Trophoblast cell (in vitro differentiated cells and primary cell): Measurements from ENCODE around the gene BROX. TPM values are rescaled to one million over a fixed set of nuclear protein-coding genes. Genes with fewer than 3 reads are reported as not detected.
"Not testable (repeated sequence)": the region's sequence is repeated elsewhere in the genome, so short reads cannot be mapped to it uniquely, and the experiment has no call there.

Experiments
- DNase-seq, 2 donors: peaks; one replicate each; pipeline ENCODE4 v3.0.0-alpha.2; 2016
- H2AFZ ChIP-seq: 2 replicates; pipeline ENCODE4 v1.6.1; 2013; ENCODE audit warnings: low read length, moderate library complexity, mild to moderate bottlenecking; ENCODE audit not compliant: insufficient read depth, poor library complexity
- H2AK5ac ChIP-seq: 2 replicates; pipeline ENCODE4 v1.6.1; 2013; ENCODE audit warnings: mild to moderate bottlenecking, low read length
- H2BK120ac ChIP-seq: 2 replicates; pipeline ENCODE4 v1.6.1; 2013; ENCODE audit warnings: low read length, mild to moderate bottlenecking, moderate library complexity; ENCODE audit not compliant: insufficient read depth, poor library complexity
- H2BK12ac ChIP-seq: 2 replicates; pipeline ENCODE4 v1.6.1; 2013; ENCODE audit warnings: mild to moderate bottlenecking, low read length, moderate library complexity
- H2BK5ac ChIP-seq: 2 replicates; pipeline ENCODE4 v1.6.1; 2013; ENCODE audit warnings: low read length, low read depth, moderate library complexity, mild to moderate bottlenecking; ENCODE audit not compliant: poor library complexity
- H3K14ac ChIP-seq: 2 replicates; pipeline ENCODE4 v1.6.1; 2013; ENCODE audit warnings: mild to moderate bottlenecking, low read length
- H3K18ac ChIP-seq: 2 replicates; pipeline ENCODE4 v1.6.1; 2013; ENCODE audit warnings: mild to moderate bottlenecking, low read length
- H3K23ac ChIP-seq: 2 replicates; pipeline ENCODE4 v1.6.1; 2013; ENCODE audit warnings: low read length
- H3K27ac ChIP-seq: 2 replicates; pipeline ENCODE4 v1.5.1; 2013; ENCODE audit warnings: low read depth, mild to moderate bottlenecking, inconsistent platforms, low read length, moderate library complexity
- H3K27me3 ChIP-seq: 2 replicates; pipeline ENCODE4 v1.6.1; 2013; ENCODE audit warnings: inconsistent platforms, mild to moderate bottlenecking, low read length, moderate library complexity; ENCODE audit not compliant: insufficient read depth
- H3K36me3 ChIP-seq, 2 experiments: 1 replicate in 1 of 2; 2 replicates in 1 of 2; pipeline ENCODE4 v1.6.1; 2013; ENCODE audit warnings: low read length in 2 of 2, mild to moderate bottlenecking in 2 of 2, moderate library complexity in 1 of 2; ENCODE audit not compliant: insufficient read depth in 2 of 2, control insufficient read depth in 1 of 2
- H3K4ac ChIP-seq: 2 replicates; pipeline ENCODE4 v1.6.1; 2013; ENCODE audit warnings: low read depth, mild to moderate bottlenecking, low read length, moderate library complexity
- H3K4me1 ChIP-seq, 2 experiments: 1 replicate in 1 of 2; 2 replicates in 1 of 2; pipeline ENCODE4 v1.6.1; 2013; ENCODE audit warnings: low read length in 2 of 2, mild to moderate bottlenecking in 2 of 2, moderate library complexity in 1 of 2; ENCODE audit not compliant: insufficient read depth in 2 of 2, control insufficient read depth in 1 of 2
- H3K4me2 ChIP-seq: 2 replicates; pipeline ENCODE4 v1.6.1; 2013; ENCODE audit warnings: inconsistent platforms, mild to moderate bottlenecking, low read length, moderate library complexity
- H3K4me3 ChIP-seq: 2 replicates; pipeline ENCODE4 v1.5.1; 2013; ENCODE audit warnings: mild to moderate bottlenecking, low read depth, low read length, inconsistent platforms
- H3K79me1 ChIP-seq: one replicate; pipeline ENCODE4 v1.6.1; 2013; ENCODE audit warnings: low read length
- H3K79me2 ChIP-seq: 2 replicates; pipeline ENCODE4 v1.6.1; 2013; ENCODE audit warnings: low read length, mild to moderate bottlenecking; ENCODE audit not compliant: control insufficient read depth, insufficient read depth, poor library complexity
- H3K9ac ChIP-seq: 2 replicates; pipeline ENCODE4 v1.6.1; 2013; ENCODE audit warnings: mild to moderate bottlenecking, low read length
- H3K9me3 ChIP-seq: 2 replicates; pipeline ENCODE4 v1.6.1; 2013; ENCODE audit warnings: low read depth, mild to moderate bottlenecking, control low read depth, inconsistent platforms, low read length; ENCODE audit not compliant: insufficient read depth
- H4K12ac ChIP-seq: 2 replicates; pipeline ENCODE4 v1.6.1; 2013; ENCODE audit warnings: low read depth, mild to moderate bottlenecking, low read length, moderate library complexity
- H4K8ac ChIP-seq: 2 replicates; pipeline ENCODE4 v1.6.1; 2013; ENCODE audit warnings: low read depth, mild to moderate bottlenecking, low read length, moderate library complexity
- H4K91ac ChIP-seq: one replicate; pipeline ENCODE4 v1.6.1; 2013; ENCODE audit warnings: low read depth, mild to moderate bottlenecking, low read length, moderate library complexity
- WGBS: extraction: QIAGEN DNeasy Blood & Tissue Kit; methylation state at CpG from one replicate; pipeline ENCODE4 v1.1.7; 2013; ENCODE audit warnings: missing lambda C conversion rate; ENCODE audit not compliant: insufficient read length, insufficient coverage; ENCODE audit errors: extremely low coverage; 5-methylcytosine and 5-hydroxymethylcytosine counted together
- polyA plus RNA-seq: library from polyadenylated mRNA; stranded (reverse); fragments of 200-250 nt; gene quantifications from 2 replicates; pipeline ENCODE4 v1.2.3, GENCODE V29; 2013

BROX gene
- polyA plus RNA-seq, result 21.0 and 22.1 TPM in 2 replicates

- Histone ChIP-seq H4K8ac (peak within 1 kb of the TSS; percentile 86), H4K12ac (peak within 1 kb of the TSS; percentile 100), H2AFZ (peak within 1 kb of the TSS; percentile 72), H3K4me3 (peak within 1 kb of the TSS; percentile 90), H2BK5ac (peak within 1 kb of the TSS; percentile 97), H3K27me3 (no peaks in the 10 kb centered on the region), H3K27ac (peak within 1 kb of the TSS; percentile 76), H3K79me1 (peaks cover 12% of the 10 kb centered on the region), H3K23ac (no peak within 1 kb of the TSS), H2BK120ac (peak within 1 kb of the TSS; percentile 79), H2AK5ac (peak within 1 kb of the TSS; percentile 23), H2BK12ac (no peak within 1 kb of the TSS), H3K4me1 (no peaks in the 10 kb centered on the region), H3K9me3 (no peaks in the 10 kb centered on the region), H3K9ac (peak within 1 kb of the TSS; percentile 97), H3K79me2 (peaks cover 6% of the 10 kb centered on the region), H3K36me3 (peaks cover 2 to 5% of the 10 kb centered on the region in 2 experiments), H4K91ac (peak within 1 kb of the TSS; percentile 89), H3K18ac (peak within 1 kb of the TSS; percentile 89), H3K4me2 (peak within 1 kb of the TSS; percentile 75), H3K4ac (peak within 1 kb of the TSS; percentile 66), H3K14ac (peak within 1 kb of the TSS; percentile 65)
- peak; percentile 84 to 95 for DNase-seq
- no CpG with 5 or more reads among the region's 62 CpGs for WGBS
Observed at GRCh38 chr1:222712253-222713090, at the start of gene BROX, which contains the start of gene AIDA. BROX (plus strand) TSS chr1:222712564; CDS start chr1:222715700, 3,136 bp downstream. AIDA (minus strand) TSS chr1:222712491; CDS start chr1:222712317, 174 bp downstream.

GRCh38 chr1:222663431-222663934 lies 48.9 kb upstream of the BROX start:
- no peak for DNase-seq
- no peak overlapping the region for H4K8ac ChIP-seq

DNA sequence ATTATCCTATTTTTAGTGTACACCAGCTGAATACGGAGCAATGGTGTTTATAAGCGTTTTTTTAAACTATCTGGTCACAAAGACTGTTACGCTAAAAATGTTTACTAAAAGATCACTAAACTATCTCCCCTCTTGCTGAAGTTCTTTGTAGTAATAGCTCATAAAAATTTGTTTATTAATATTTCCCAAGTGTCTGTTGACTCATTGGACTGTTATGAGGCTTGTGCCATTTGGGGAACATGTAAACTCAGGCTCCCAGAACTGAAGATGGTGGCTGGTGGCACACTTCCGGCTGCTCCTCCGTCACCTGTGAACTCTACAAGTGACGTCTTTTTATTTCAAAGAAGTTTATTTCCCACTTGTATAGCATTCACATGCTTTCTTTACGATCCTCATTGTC lies 46.4 kb upstream of the BROX start:
- H3K4me3 ChIP-seq, result no peak overlapping the region
- H3K4me1 ChIP-seq, result no peaks in the 10 kb centered on the region
- no peak overlapping the region for H2AFZ ChIP-seq
- H3K79me2 ChIP-seq, result no peaks in the 10 kb centered on the region
- H4K8ac ChIP-seq, result no peak overlapping the region
- no peak overlapping the region for H3K23ac ChIP-seq
- H2AK5ac ChIP-seq, result no peak overlapping the region
- no peak overlapping the region for H2BK12ac ChIP-seq
- H3K14ac ChIP-seq, result no peak overlapping the region
- DNase-seq, result no peak
- no peak overlapping the region for H3K27ac ChIP-seq
- no peak overlapping the region for H3K4me2 ChIP-seq
- no peak overlapping the region for H3K18ac ChIP-seq
- no CpG with 5 or more reads among the region's 7 CpGs for WGBS
- no peaks in the 10 kb centered on the region for H3K27me3 ChIP-seq
- H4K12ac ChIP-seq, result no peak overlapping the region
- H2BK5ac ChIP-seq, result no peak overlapping the region
- H3K9ac ChIP-seq, result no peak overlapping the region
- no peak overlapping the region for H2BK120ac ChIP-seq
- H3K9me3 ChIP-seq, result no peaks in the 10 kb centered on the region
- peaks cover 17 to 30% of the 10 kb centered on the region in 2 experiments for H3K36me3 ChIP-seq
- H4K91ac ChIP-seq, result no peak overlapping the region
- H3K4ac ChIP-seq, result no peak overlapping the region
- no peaks in the 10 kb centered on the region for H3K79me1 ChIP-seq

More at GRCh38 chr1:222663431-222663934, 48.9 kb upstream of the BROX start:
- Histone ChIP-seq H4K12ac (no peak overlapping the region), H3K79me1 (no peaks in the 10 kb centered on the region), H2BK120ac (no peak overlapping the region), H3K9ac (no peak overlapping the region), H2AFZ (no peak overlapping the region), H3K4me3 (no peak overlapping the region), H2BK5ac (no peak overlapping the region), H3K4me2 (no peak overlapping the region), H3K27me3 (no peaks in the 10 kb centered on the region), H3K27ac (no peak overlapping the region), H3K23ac (no peak overlapping the region), H3K4ac (no peak overlapping the region), H4K91ac (no peak overlapping the region), H2BK12ac (no peak overlapping the region), H3K9me3 (no peaks in the 10 kb centered on the region), H2AK5ac (no peak overlapping the region), H3K36me3 (peaks cover 19 to 35% of the 10 kb centered on the region in 2 experiments), H3K14ac (no peak overlapping the region), H3K4me1 (no peaks in the 10 kb centered on the region), H3K79me2 (no peaks in the 10 kb centered on the region), H3K18ac (no peak overlapping the region)
- WGBS, result no CpG with 5 or more reads among the region's 4 CpGs

GRCh38 chr1:222668184-222668583 lies 44.2 kb upstream of the BROX start:
- H3K9ac ChIP-seq, H3K4me3 ChIP-seq, H2BK12ac ChIP-seq, H3K79me2 ChIP-seq, H4K91ac ChIP-seq, H4K8ac ChIP-seq, H2AK5ac ChIP-seq, H2BK120ac ChIP-seq, H3K79me1 ChIP-seq, H3K18ac ChIP-seq, H2AFZ ChIP-seq, H2BK5ac ChIP-seq, H3K4me2 ChIP-seq, H3K4me1 ChIP-seq, H3K4ac ChIP-seq, H3K23ac ChIP-seq, H3K9me3 ChIP-seq, H4K12ac ChIP-seq, H3K27me3 ChIP-seq, H3K14ac ChIP-seq, DNase-seq, H3K27ac ChIP-seq: not testable (repeated sequence)
- H3K36me3 ChIP-seq, result peaks cover 14 to 26% of the 10 kb centered on the region in 2 experiments
- WGBS, result no CpG with 5 or more reads among the region's 4 CpGs
